Skin of body (tissue), 2 donors: ENCODE measurements around the gene PHETA1. TPM values are rescaled to one million over a fixed set of nuclear protein-coding genes. Genes with fewer than 3 reads are reported as not detected.
"Not testable (repeated sequence)": the region's sequence is repeated elsewhere in the genome, so short reads cannot be mapped to it uniquely, and the experiment has no call there.

Experiments
- DNase-seq: peaks from one replicate; lab custom pipeline; 2025; lab: John Stamatoyannopoulos, UW
- total RNA-seq: library from RNA; depleted of rRNA; stranded (reverse); fragments of >200 nt; gene quantifications from one replicate; pipeline ENCODE4 v1.2.3, GENCODE V29; 2014

Gene PHETA1
- total RNA-seq, 1 donor from 2014 or later, result 2.9 TPM

GRCh38 chr12:111351026-111351425 is 17.9 kb downstream of the PHETA1 start:
- no peak for DNase-seq

DNA sequence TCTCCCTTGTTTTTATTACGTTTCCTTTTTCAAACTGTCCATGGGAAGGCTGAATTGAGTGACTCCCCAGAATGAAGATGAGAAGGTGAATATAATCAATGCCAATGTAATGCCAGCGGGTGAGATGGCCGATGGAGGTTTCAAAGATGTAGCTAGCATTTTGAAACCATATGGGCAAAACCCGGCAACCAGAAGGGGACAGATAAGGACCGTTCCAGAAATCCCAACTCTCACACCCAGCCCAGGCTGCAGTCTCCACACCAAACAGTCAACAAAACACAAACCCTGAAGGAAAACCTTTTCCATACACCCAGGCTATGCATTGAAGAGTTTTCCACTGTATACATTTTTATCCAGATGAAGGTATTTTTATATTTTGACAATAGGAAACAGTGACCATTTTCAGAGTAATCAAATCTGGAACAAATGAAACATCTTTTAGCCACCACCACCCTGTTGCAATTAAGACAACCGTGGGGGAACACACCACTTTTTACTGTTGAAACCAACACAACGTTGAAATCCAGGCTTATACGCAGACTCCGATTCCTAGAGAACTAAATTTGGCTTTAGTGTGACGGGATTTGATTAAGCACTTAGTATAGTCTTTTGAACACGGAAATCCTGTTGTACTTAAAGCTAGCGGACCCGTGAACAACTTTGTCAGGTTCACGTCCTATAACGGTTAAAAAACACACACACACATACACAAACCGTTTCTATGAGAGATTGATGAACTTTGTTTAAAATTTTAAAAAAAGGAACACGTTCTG is 19.0 kb downstream of the PHETA1 start:
- DNase-seq, result no peak

DNA sequence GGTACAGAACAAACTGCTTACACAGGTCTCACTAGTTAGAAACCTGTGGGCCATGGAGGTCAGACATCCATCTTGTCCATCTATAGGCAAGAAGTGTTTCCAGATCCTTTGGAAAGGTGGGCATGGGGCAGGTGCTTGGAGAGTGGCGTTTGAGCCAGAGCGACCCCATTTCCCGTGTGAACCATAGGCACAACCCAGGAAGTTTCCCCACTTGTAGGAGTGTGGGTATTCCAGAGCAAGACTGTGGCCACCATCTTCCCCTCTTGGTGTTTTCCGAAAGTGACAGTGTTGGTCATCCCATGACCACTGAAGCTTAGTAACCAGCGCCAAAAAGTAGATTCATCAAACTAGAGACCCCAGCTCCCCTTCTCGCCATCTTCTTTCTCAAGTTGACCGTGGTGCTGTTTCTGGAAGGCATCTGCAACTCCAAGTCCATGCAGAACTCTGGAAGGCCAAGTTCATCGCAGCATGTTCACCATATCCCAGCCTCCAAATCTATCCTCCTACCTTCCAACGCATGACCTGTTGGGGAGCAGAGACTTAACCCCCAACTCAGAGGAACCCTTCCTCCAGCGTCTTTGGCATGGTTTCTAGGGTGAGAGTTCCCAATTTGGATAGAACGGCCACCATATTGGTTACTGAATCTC is 19.7 kb downstream of the PHETA1 start:
- DNase-seq, result no peak

- no peak for DNase-seq
These were observed 20.8 kb downstream of the PHETA1 start for GRCh38 chr12:111347891-111348644.

- DNase-seq, result no peak
These were observed 24.5 kb downstream of the PHETA1 start for GRCh38 chr12:111344254-111344875.

DNA sequence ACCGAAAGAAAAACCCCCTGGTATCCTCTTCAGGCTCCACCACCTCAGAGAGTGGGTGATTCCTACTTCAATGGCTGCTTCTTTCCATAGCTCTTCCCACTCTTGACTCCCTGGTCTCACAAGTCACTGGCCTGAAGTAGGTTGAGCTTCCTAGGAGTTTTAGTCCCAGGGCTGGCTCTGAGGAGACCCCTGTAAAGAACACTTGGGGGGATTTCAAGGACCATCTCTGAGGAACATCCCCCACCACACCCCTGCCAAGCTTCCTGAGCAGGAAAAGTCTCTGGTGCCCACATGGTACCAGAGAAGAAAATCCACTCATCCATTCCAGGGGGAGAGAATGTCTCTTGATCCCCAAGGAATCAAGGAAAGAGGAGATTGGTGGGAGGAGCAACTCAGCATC is 25.7 kb downstream of the PHETA1 start:
- no peak for DNase-seq

GRCh38 chr12:111342376-111342775 is 26.5 kb downstream of the PHETA1 start:
- DNase-seq, result no peak

- DNase-seq, result no peak
These were observed 27.3 kb downstream of the PHETA1 start for GRCh38 chr12:111341426-111342065.

GRCh38 chr12:111340680-111341079 is 28.2 kb downstream of the PHETA1 start:
- not testable (repeated sequence) for DNase-seq

- no peak for DNase-seq
These were observed 28.7 kb downstream of the PHETA1 start for GRCh38 chr12:111340231-111340630.

- no peak for DNase-seq
These were observed 29.5 kb downstream of the PHETA1 start for GRCh38 chr12:111339321-111339938.

DNA sequence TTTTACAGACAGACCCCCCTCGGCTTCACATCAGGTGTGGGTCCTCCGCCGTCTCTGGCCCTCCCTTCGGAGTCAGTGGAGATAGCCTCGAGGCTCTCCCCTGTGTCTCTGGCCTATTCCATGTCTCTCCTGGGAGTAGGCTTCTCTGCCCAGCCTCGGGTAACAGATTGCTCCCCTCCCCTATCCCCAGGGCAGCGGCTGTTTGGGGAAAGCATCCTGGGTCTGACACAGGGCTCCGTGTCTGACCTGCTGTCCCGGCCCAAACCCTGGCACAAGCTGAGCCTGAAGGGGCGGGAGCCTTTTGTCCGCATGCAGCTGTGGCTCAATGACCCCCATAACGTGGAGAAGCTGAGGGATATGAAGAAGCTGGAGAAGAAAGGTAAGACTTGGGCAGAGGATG is 30.8 kb downstream of the PHETA1 start:
- DNase-seq, result no peak

- no peak for DNase-seq
These were observed 31.5 kb downstream of the PHETA1 start for GRCh38 chr12:111337371-111337770.

- DNase-seq, result not testable (repeated sequence)
These were observed 32.5 kb downstream of the PHETA1 start for GRCh38 chr12:111336411-111336810.

GRCh38 chr12:111335811-111336210 is 33.1 kb downstream of the PHETA1 start:
- no peak for DNase-seq

- not testable (repeated sequence) for DNase-seq
These were observed 33.6 kb downstream of the PHETA1 start for GRCh38 chr12:111335301-111335700.

DNA sequence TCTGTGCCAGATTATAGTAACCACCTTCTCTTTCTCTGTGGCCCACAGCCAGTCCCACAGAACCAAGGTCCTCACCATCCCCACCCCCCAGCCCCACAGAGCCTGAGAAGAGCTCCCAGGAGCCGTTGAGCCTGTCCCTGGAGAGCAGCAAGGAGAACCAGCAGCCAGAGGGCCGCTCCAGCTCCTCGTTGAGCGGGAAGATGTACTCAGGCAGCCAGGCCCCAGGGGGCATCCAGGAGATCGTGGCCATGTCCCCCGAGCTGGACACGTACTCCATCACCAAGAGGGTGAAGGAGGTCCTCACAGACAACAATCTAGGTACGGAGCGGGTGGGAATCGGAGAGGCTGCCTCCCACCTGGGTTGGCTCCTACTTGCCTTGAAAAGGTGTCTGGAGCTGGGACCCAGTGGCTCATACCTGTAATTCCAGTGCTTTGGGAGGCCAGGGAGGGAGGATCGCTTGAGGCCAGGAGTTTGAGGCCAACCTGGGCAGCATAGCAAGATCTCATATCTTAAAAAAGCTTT is 34.4 kb downstream of the PHETA1 start:
- no peak for DNase-seq

DNA sequence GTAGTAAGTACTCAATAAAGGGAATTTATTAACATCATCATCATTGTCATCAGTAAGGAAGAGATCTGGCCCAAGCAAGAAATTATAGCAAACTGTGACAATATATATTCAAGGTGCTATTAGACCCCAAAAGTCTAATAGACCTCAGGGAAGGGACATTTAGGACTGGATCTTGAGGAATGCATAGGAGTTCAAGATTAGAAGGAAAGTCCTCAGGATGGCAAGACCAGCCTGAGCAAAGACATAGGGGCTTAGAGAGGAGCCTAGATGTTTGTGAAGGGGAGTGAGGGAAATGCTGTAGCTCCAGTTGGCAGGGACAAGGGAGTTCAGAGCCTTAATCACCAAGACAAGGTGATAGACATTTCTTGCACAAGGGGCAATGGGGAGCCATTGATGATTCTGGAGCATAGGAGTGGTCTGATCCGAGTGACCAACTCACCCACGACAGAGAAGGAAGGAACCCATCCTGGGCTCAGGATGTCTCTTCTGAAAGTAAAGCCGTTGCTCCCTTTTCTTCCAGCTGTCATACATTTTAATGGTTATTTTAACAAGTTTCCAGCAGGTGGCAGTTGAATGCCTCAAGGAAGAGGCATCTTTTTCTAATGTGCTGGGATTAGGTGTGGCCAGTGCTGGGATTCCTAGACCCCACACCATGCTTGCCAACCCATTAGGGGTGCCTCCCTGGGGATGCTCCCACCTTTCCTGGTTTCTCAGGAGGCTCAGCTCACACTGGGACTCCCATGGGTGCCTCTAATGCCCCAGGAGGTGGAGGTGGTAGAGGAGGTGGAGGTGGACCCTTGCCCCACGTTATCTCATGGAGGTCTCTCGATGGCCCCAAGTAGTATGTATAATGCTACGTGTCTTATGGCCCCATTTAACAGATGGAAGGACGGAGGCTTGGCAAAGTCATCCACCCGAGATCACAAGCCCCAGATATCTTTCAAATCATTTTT is 37.8 kb downstream of the PHETA1 start:
- no peak for DNase-seq

- no peak for DNase-seq
These were observed 40.8 kb downstream of the PHETA1 start for GRCh38 chr12:111328138-111328537.
